HG03439 (cell line): Measurements from ENCODE around the gene LRRC8E.

Source experiments
- ATAC-seq: cut with Tn5 transposase; IDR thresholded peaks from one replicate; pipeline ENCODE4 v1.9.1; 2021; ENCODE audit warnings: mild to moderate bottlenecking, moderate library complexity; ENCODE audit not compliant: unreplicated experiment

Gene LRRC8E

DNA sequence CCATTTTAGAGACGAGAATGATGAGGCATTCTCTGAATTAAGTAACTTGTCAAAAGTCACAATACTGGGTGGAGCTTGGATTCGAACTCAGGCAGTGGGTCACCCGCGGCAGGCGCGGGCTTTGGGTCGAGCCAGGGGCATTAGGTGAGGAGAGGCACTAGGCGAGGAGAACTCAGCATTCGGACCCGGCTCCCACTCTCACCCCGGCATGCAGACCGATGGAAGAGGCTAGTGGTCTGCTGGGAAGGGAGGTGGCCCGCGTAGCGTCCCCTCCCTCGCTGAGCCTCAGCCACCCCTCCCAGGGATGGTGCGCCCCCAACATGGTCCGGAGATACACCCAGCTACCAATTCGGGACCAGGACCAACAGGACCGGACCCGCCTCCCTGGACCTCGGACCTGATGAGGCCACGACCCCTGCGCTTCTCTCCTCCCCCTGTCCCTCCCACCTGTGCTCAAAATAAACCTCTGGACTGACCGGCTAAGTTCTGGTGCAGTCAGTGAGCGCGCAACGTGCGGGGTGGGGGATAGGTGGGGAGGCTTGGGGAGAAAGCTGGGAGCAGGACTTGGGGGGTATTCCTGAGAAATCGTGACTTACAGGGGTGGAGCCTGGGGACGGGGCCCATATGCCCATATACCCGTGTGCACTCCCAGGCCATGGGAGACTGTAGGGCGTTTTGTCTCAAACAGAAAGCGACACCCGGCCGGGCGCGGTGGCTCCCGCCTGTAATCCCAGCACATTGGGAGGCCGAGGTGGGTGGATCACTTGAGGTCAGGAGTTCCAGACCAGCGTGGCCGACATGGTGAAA, 30.5 kb downstream of the LRRC8E start:
- no peak for ATAC-seq

GRCh38 chr19:7919610-7920518, 31.6 kb downstream of the LRRC8E start, which contains the start of gene SNAPC2:
Gene SNAPC2 (plus strand): TSS chr19:7920338. CDS start chr19:7920367, 29 bp downstream.
- ATAC-seq = peak; percentile 59

DNA sequence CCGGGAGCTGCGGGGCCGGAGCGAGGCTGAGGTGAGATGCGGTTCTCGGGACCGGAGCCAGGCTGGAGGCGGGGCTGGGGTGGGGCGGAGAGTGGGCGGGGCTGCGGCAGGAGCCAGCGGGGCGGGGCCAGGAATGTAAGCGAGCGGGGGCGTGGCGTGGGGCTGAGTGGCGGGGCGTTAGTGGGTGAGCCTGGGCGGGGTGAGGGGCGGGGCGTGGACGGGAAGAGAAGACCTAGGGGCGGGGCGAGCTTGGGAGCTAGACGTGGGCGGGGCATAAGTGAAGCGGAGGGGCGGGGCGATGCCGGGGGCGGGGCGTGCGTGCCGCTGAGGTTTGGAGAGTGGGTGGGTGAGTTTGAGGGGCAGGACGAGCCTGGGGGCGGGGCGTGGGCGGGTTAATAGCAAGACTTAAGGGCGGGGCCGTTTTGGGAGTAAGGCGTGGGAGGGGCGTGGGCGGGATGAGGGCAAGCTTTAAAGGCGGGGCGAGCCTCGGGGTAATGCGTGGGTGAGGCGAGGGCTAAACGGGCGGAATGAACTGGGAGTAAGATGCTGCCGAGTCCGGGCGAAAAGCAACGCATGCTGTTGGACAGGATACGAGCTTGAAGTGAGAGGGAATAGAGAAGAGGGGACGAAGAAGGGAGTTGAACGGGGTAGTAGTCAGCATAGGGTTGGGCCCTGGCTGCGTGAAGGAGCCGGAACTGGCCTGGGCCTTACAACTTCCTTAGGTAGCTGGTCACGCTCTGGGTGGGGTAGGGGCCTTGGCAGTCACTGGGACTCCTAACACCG, 32.4 kb downstream of the LRRC8E start:
- peak; percentile 37 for ATAC-seq

- ATAC-seq = no peak
These were observed 33.1 kb downstream of the LRRC8E start for GRCh38 chr19:7921302-7921966.

DNA sequence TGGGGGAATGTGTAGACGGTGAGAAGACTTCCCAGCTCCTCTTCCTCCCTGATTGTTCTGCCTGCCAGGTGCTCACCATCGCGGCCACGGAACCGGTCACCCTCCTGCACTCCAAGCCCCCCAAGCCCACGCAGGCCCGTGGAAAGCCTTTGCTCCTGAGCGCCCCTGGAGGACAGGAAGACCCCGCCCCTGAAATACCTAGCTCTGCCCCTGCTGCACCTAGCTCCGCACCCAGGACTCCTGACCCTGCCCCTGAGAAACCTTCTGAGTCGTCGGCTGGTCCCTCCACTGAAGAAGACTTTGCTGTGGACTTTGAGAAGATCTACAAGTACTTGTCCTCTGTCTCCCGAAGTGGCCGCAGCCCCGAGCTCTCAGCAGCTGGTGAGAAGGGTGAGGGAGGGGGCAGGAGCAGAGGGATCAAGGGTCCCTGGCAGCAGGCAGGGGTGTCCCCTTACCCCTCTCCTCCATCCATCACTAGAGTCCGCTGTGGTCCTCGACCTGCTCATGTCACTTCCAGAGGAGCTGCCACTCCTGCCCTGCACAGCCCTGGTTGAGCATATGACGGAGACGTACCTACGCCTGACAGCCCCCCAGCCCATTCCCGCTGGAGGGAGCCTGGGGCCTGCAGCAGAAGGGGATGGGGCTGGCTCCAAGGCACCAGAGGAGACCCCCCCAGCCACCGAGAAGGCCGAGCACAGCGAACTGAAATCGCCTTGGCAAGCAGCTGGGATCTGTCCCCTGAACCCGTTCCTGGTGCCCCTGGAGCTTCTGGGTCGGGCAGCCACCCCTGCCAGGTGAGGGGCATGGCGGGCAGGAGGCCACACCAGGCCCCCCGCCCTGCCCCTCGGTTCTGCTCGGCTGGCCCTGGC, 33.9 kb downstream of the LRRC8E start:
- ATAC-seq = no peak

GRCh38 chr19:7922836-7923195, 34.5 kb downstream of the LRRC8E start:
- ATAC-seq = no peak

- ATAC-seq = no peak
These were observed 35.2 kb downstream of the LRRC8E start for GRCh38 chr19:7923295-7924191.

DNA sequence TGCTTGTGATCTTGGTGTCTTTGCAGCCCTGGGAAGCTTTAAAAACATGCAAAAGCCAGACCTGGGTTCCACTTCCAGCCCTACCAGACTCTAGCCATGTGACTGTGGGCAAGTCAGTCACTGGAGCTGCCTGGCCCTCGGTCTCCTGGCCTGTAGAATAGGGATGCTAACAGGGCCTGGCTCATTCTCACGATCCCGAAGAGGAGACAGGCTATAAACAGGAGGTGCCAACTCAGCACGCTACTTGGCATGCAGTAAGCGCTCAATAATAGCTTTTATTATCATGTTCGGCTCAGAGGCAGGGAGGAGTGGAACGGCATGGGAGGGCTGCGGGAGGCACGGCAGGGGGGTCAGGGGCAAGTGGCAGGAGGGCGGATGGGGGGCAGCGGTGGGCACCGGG, 35.9 kb downstream of the LRRC8E start:
- no peak for ATAC-seq

DNA sequence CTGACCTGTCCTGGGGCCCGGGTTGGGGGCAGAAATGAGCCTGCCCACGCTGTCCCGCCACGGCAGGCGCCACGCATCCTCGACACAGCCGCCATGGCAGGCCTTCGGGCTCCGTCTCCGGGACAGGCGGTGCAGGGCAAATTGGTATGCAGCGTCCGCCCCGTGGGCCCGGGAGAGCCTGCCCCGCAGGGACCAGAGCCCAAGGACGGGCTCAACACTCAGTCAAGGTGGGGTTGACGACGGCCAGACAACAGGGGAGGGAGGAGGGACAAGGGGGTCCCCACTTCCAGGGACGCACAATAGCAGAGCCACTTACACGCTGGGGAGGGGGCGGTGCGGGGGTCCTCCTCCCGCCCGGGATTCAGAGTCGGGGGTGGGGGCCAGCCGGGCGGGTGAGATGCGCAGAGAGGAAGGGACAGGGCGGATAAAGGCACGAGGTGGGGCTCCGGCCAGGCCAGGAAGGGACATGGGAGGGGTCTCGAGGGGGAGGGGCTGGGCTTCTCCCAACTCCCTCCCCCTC, 36.4 kb downstream of the LRRC8E start:
- ATAC-seq = no peak

- ATAC-seq = no peak
These were observed 37.0 kb downstream of the LRRC8E start for GRCh38 chr19:7925171-7925851.

DNA sequence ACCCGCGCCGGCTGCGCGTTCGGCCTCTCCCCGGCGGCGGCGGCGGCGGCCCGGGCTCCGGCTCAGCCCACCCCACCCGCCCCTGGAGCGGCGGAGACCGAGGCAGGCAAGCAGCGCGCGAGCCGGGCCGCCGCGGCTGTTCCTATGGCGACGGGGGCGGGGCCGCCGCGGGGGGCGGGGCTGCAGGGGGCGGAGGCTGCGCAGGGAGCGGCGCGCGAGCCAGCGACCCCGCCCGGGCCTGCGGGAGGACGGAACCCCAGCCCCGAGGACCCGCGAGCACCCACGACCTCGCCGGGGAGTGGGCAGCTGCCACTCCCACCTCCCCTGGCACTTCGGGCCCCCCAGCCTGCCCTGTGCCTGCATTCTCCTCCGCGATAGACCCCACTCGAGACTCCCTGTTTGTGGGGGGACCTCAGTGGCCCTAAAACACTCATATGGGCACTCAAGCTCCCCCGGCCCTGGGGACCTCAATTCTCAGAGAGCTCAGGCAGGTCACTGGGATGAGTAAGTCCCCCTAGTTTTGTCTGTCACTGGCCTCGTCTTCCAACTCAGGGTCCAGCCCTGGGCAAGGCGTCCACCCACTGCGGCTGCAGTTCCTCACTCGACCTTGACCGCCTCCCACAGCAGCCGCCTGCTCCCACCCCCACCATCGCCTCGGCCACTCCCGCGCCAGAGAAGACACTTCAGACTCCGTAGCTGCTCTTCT, 37.9 kb downstream of the LRRC8E start, which contains the start of gene CTXN1:
CTXN1 (minus strand) TSS at position 115 of the 706 bp plus-strand sequence. CDS start 597 bp downstream, outside the sequence.
- no peak for ATAC-seq

GRCh38 chr19:7926727-7927604, 38.7 kb downstream of the LRRC8E start:
- no peak for ATAC-seq

GRCh38 chr19:7927605-7928333, 39.5 kb downstream of the LRRC8E start:
- no peak for ATAC-seq

GRCh38 chr19:7928334-7928706, 40.0 kb downstream of the LRRC8E start:
- no peak for ATAC-seq
